Smooth muscle cell (in vitro differentiated cells): ENCODE measurements around the gene TRIP11. TPM values are rescaled to one million over a fixed set of nuclear protein-coding genes. Genes with fewer than 3 reads are reported as not detected.
"Not testable (repeated sequence)": the region's sequence is repeated elsewhere in the genome, so short reads cannot be mapped to it uniquely, and the experiment has no call there.

Experiments used
- DNase-seq: peaks from one replicate; lab custom pipeline; 2025; ENCODE audit not compliant: unreplicated experiment; lab: John Stamatoyannopoulos, UW
- H2AFZ ChIP-seq: fragments of 200-600 bp; sonication (generic); 2 replicates; pipeline ENCODE4 v1.6.0; 2016; ENCODE audit warnings: antibody characterized with exemption, low read depth, mild to moderate bottlenecking
- H3F3A ChIP-seq: fragments of 200-600 bp; sonication (generic); 2 replicates; pipeline ENCODE4 v1.6.0; 2017; ENCODE audit warnings: antibody characterized with exemption, low read depth
- H3K27ac ChIP-seq: fragments of 200-600 bp; sonication (generic); 2 replicates; pipeline ENCODE4 v1.5.1; 2016; ENCODE audit warnings: low read depth, mild to moderate bottlenecking
- H3K27me3 ChIP-seq: fragments of 200-600 bp; sonication (generic); 2 replicates; pipeline ENCODE4 v1.6.1; 2016; ENCODE audit warnings: low read depth, mild to moderate bottlenecking
- H3K36me3 ChIP-seq: fragments of 200-600 bp; sonication (generic); 2 replicates; pipeline ENCODE4 v1.5.1; 2016; ENCODE audit warnings: low read depth
- H3K4me1 ChIP-seq: fragments of 200-600 bp; sonication (generic); 2 replicates; pipeline ENCODE4 v1.5.1; 2016; ENCODE audit warnings: low read depth
- H3K4me2 ChIP-seq: fragments of 200-600 bp; sonication (generic); 2 replicates; pipeline ENCODE4 v1.6.0; 2016; ENCODE audit warnings: mild to moderate bottlenecking
- H3K4me3 ChIP-seq: fragments of 200-600 bp; sonication (generic); 2 replicates; pipeline ENCODE4 v1.5.1; 2016; ENCODE audit warnings: mild to moderate bottlenecking
- H3K79me2 ChIP-seq: fragments of 200-600 bp; sonication (generic); 2 replicates; pipeline ENCODE4 v1.6.0; 2016; ENCODE audit warnings: low read depth, mild to moderate bottlenecking
- H3K9ac ChIP-seq: fragments of 200-600 bp; sonication (generic); 2 replicates; pipeline ENCODE4 v1.6.0; 2016; ENCODE audit warnings: low read depth
- H3K9me3 ChIP-seq: fragments of 200-600 bp; sonication (generic); replicated peaks from 2 replicates; pipeline ENCODE4 v1.5.1; 2016; ENCODE audit warnings: low read depth
- H4K20me1 ChIP-seq: fragments of 200-600 bp; sonication (generic); 2 replicates; pipeline ENCODE4 v1.6.0; 2016; ENCODE audit warnings: low read depth
- WGBS: methylation state at CpG from one replicate; pipeline ENCODE4 v1.1.7; 2016; ENCODE audit warnings: low lambda C conversion rate; 5-methylcytosine and 5-hydroxymethylcytosine counted together
- polyA plus RNA-seq: library from polyadenylated mRNA; unstranded; fragments of >200 nt; fragmentation: Nextera tagmentation; extraction: Ambion mirVana; gene quantifications from 2 replicates; pipeline ENCODE4 v1.2.1, GENCODE V29; 2016
- total RNA-seq: library from RNA; depleted of rRNA; stranded (reverse); fragments of >200 nt; gene quantifications from 2 replicates; pipeline ENCODE4 v1.2.3, GENCODE V29; 2014
- TF ChIP-seq, protein P1 (sequence below): fragments of 200-600 bp; sonication (generic); IDR thresholded peaks from 2 replicates; pipeline ENCODE4 v1.5.1; 2017; ENCODE audit warnings: borderline replicate concordance, mild to moderate bottlenecking, antibody characterized with exemption; ENCODE audit not compliant: insufficient read depth, poor library complexity, severe bottlenecking

Gene TRIP11
- total and polyA plus RNA-seq, 2 experiments from 2014 or later, result 30.0 to 38.1 TPM

DNA sequence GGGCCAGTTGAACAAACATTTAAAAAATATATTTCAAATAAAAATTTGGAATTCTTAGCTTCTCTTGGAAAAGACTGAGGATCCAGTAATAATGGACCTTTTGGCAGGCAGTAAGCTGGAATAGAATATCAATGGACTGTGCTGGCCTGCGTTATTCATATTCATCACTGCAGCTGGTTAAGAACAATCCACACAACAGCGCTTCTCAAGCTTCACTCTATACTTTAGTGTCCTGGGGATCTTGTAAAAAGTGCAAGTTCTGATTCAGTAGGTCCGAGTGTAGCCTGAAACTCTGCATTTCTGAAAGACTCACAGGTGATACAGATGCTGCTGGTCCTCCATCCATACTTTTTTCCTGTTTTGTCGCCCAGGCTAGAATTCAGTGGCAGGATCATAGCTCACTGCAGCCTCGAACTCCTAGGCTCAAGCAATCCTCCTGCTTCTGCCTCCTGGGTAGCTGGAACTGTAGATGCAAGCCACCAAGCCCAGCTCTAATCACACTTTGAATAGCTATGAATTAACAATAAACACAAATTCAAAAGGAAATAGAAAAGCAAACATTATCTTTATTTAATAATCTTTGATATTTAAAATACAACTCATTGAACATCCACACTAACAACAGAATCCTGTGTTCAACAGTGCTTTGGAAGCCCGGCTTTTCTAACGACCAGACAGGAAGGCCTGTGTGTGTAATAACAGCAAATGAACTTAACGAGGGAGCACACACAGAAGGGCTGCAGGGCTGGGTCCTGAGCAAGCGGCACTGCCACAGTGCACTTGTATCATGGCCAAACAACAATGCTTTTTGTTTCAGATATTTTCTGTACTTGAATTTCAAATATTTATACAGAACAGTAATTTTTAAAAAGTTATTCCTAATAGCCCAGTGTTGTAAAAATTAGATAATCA, 18.4 kb upstream of the TRIP11 start:
- H2AFZ ChIP-seq, result no peak overlapping the region
- H3K36me3 ChIP-seq, result no peaks in the 10 kb centered on the region

DNA sequence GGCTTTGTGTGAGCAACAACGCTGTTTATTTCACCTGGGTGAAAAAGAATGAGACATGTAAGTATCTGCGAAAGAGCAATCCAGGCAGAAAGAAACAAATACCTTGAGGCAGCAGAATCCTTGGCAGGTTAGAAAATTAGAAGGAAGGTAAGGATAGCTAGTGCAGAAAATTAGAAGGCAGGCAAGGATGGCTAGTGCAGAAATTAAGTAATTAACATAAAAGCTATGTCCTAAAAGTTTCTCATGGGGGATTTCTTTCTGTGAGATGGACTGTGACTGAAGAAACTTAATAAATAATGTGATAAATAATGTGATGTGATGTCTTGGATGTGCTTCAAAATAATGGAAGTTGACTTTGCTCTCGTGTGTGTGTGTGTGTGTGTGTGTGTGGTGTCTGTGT, 9.9 kb upstream of the TRIP11 start:
- Histone ChIP-seq H3F3A (no peaks in the 10 kb centered on the region), H3K9ac (no peak overlapping the region), H3K27ac (no peak overlapping the region), H3K36me3 (no peaks in the 10 kb centered on the region), H2AFZ (no peak overlapping the region), H4K20me1 (no peaks in the 10 kb centered on the region), H3K4me2 (no peak overlapping the region), H3K4me1 (no peaks in the 10 kb centered on the region), H3K4me3 (no peak overlapping the region), H3K27me3 (no peaks in the 10 kb centered on the region), H3K9me3 (no peaks in the 10 kb centered on the region), H3K79me2 (no peaks in the 10 kb centered on the region)
- no peak for DNase-seq
- 95% methylated on average over 3 of the region's 3 CpGs for WGBS
- TF ChIP-seq, protein P1, sequence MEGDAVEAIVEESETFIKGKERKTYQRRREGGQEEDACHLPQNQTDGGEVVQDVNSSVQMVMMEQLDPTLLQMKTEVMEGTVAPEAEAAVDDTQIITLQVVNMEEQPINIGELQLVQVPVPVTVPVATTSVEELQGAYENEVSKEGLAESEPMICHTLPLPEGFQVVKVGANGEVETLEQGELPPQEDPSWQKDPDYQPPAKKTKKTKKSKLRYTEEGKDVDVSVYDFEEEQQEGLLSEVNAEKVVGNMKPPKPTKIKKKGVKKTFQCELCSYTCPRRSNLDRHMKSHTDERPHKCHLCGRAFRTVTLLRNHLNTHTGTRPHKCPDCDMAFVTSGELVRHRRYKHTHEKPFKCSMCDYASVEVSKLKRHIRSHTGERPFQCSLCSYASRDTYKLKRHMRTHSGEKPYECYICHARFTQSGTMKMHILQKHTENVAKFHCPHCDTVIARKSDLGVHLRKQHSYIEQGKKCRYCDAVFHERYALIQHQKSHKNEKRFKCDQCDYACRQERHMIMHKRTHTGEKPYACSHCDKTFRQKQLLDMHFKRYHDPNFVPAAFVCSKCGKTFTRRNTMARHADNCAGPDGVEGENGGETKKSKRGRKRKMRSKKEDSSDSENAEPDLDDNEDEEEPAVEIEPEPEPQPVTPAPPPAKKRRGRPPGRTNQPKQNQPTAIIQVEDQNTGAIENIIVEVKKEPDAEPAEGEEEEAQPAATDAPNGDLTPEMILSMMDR, result no peak

More for the DNA sequence above, 18.4 kb upstream of the TRIP11 start:
- DNase-seq, result no peak
- H3K9me3 ChIP-seq, result no peaks in the 10 kb centered on the region
- no peak overlapping the region for H3K4me3 ChIP-seq
- no peak overlapping the region for H3K27ac ChIP-seq
- H3K9ac ChIP-seq, result no peak overlapping the region
- H4K20me1 ChIP-seq, result no peaks in the 10 kb centered on the region
- H3K4me1 ChIP-seq, result no peaks in the 10 kb centered on the region
- no peaks in the 10 kb centered on the region for H3K79me2 ChIP-seq
- H3F3A ChIP-seq, result no peaks in the 10 kb centered on the region
- H3K27me3 ChIP-seq, result no peaks in the 10 kb centered on the region
- WGBS, result 81% methylated on average over 9 of the region's 9 CpGs
- H3K4me2 ChIP-seq, result no peak overlapping the region
- TF ChIP-seq, protein P1, result no peak

DNA sequence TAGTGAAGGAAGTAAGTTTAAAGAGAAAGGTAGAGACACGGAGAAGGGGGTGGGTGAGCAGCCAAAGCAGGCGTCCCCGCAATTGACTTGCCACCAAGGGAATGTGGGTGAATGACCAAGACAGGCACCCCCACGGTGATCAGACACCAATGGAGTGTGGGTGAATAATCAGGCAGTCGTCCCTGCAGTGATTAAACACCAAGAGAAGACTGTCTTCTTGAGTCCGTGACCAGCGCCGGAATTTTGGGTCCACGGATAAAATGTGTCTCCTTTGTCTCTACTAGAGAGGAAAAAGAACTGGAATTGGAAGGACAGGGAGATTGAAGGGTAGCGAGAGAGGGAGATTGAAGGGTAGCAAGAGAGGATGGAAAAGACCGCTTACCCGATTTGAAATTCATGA, 9.4 kb upstream of the TRIP11 start:
- not testable (repeated sequence) for H3K4me3 ChIP-seq, H3K4me2 ChIP-seq, H3F3A ChIP-seq, H4K20me1 ChIP-seq, H3K36me3 ChIP-seq, H2AFZ ChIP-seq, H3K9ac ChIP-seq, H3K27ac ChIP-seq, H3K27me3 ChIP-seq, H3K79me2 ChIP-seq, DNase-seq, H3K9me3 ChIP-seq, H3K4me1 ChIP-seq
- WGBS, result 98% methylated on average over 12 of the region's 12 CpGs

DNA sequence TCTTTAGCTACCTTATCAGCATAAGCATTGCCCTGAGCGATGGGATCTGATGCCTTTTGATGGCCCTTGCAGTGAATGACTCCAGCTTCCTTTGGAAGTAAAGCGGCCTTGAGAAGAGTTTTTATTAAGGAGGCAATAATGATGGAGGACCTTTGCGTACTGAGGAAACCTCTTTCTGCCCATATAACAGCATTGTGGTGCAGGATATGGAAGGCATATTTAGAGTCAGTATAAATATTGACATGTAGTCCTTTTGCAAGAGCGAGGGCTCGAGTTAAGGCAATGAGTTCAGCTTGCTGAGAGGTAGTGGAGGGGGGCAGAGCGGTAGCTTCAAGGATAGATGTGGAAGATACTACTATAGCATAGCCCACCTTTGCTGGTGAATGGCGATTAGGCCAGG, 6.0 kb upstream of the TRIP11 start:
- H3K79me2 ChIP-seq, H2AFZ ChIP-seq, H3K4me1 ChIP-seq, H3K4me3 ChIP-seq, H3K36me3 ChIP-seq, H3K9ac ChIP-seq, H3K4me2 ChIP-seq, H3F3A ChIP-seq, H4K20me1 ChIP-seq, DNase-seq, H3K27me3 ChIP-seq, H3K27ac ChIP-seq, H3K9me3 ChIP-seq: not testable (repeated sequence)
- 96% methylated on average over 7 of the region's 7 CpGs for WGBS

DNA sequence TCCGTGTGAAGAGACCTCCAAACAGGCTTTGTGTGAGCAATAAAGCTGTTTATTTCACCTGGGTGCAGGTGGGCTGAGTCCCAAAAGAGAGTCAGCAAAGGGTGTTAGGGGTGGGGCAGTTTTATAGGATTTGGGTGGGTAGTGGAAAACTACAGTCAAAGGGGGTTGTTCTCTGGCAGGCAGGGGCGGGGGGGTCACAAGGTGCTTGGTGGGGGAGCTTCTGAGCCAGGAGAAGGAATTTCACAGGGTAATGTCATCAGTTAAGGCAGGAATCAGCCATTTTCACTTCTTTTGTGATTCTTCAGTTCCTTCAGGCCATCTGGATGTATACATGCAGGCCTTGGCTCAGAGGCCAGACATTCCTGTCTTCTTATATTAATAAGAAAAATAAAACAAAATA, 1.9 kb upstream of the TRIP11 start:
- not testable (repeated sequence) for DNase-seq, H3K27me3 ChIP-seq
- WGBS, result 40% methylated on average over 2 of the region's 2 CpGs

More for the DNA sequence above, 1.9 kb upstream of the TRIP11 start:
- not testable (repeated sequence) for H3K9ac ChIP-seq, H3K36me3 ChIP-seq, H3F3A ChIP-seq, H3K4me2 ChIP-seq, H3K4me3 ChIP-seq, H2AFZ ChIP-seq, H3K27ac ChIP-seq, H3K9me3 ChIP-seq, H3K4me1 ChIP-seq
- Histone ChIP-seq H3K79me2 (peaks cover 29% of the 10 kb centered on the region), H4K20me1 (peaks cover 22% of the 10 kb centered on the region)
